Esophagus squamous epithelium (tissue), 5 donors: ENCODE measurements around the gene ARID5B. TPM values are rescaled to one million over a fixed set of nuclear protein-coding genes. Genes with fewer than 3 reads are reported as not detected.

Source experiments
- DNase-seq: peaks from one replicate; lab custom pipeline; 2025; lab: John Stamatoyannopoulos, UW
- H3K27ac ChIP-seq, 4 donors: fragments of 200-600 bp; sonication (generic); one replicate each; pipeline ENCODE4 v1.5.1; 2016 to 2019; ENCODE audit warnings: mild to moderate bottlenecking in 1 of 4
- H3K27me3 ChIP-seq, 4 donors: fragments of 200-600 bp; sonication (generic); 1 replicate in 3 of 4; 2 replicates in 1 of 4; pipeline versions ENCODE4 v1.5.1 to v1.6.0; 2017 to 2021; ENCODE audit warnings: antibody characterized with exemption in 1 of 4
- H3K36me3 ChIP-seq, 3 donors: fragments of 200-600 bp; sonication (generic); one replicate each; pipeline ENCODE4 v1.5.1; 2016 to 2019
- H3K4me1 ChIP-seq, 3 donors: fragments of 200-600 bp; sonication (generic); one replicate each; pipeline ENCODE4 v1.5.1; 2017 to 2019
- H3K4me3 ChIP-seq, 4 donors: fragments of 200-600 bp; sonication (generic); 1 replicate in 3 of 4; 2 replicates in 1 of 4; pipeline ENCODE4 v1.5.1; 2016 to 2019; ENCODE audit warnings: mild to moderate bottlenecking in 2 of 4, moderate library complexity in 1 of 4
- H3K9me3 ChIP-seq, 3 donors: fragments of 200-600 bp; sonication (generic); one replicate each; pipeline ENCODE4 v1.5.1; 2016 to 2019
- CTCF ChIP-seq, 6 experiments: fragments of 450-650 bp in 4 of 6; fragments of 200-600 bp in 2 of 6; sonication (generic) in 2 of 6; IDR thresholded peaks; one replicate each; pipeline ENCODE4 v1.5.1; 2016 to 2019; ENCODE audit warnings: antibody characterized with exemption in 6 of 6, mild to moderate bottlenecking in 4 of 6, moderate library complexity in 4 of 6
- POLR2A ChIP-seq, 4 donors: fragments of 450-650 bp; IDR thresholded peaks; one replicate each; pipeline ENCODE4 v1.6.1; 2017; ENCODE audit warnings: antibody characterized with exemption in 4 of 4, mild to moderate bottlenecking in 4 of 4, moderate library complexity in 3 of 4
- WGBS, 2 donors: methylation state at CpG; one replicate each; pipeline ENCODE4 v1.1.5; 2018; 5-methylcytosine and 5-hydroxymethylcytosine counted together
- intact Hi-C: fragments of 100-400 bp; cut with DNase I; formaldehyde crosslinking; loops from one replicate; pipeline ENCODE4 v1.15.0; 2022
- total RNA-seq, 4 donors: library from RNA; depleted of rRNA; stranded (reverse); fragments of >200 nt; gene quantifications; one replicate each; pipeline ENCODE4 v1.1.0, GENCODE V29; 2016
- donor health status: DM: yes; HTN: yes; CAD: no.

The ARID5B gene
- total RNA-seq, 4 donors from 2014 or later, result 18.0 to 38.1 (median 30.2) TPM

- H3K4me3 ChIP-seq, result peak overlapping the region in 3 of 4 donors; percentile 11 to 50 (median 22)
Measured at GRCh38 chr10:62045765-62046521, 144.4 kb downstream of the ARID5B start.

DNA sequence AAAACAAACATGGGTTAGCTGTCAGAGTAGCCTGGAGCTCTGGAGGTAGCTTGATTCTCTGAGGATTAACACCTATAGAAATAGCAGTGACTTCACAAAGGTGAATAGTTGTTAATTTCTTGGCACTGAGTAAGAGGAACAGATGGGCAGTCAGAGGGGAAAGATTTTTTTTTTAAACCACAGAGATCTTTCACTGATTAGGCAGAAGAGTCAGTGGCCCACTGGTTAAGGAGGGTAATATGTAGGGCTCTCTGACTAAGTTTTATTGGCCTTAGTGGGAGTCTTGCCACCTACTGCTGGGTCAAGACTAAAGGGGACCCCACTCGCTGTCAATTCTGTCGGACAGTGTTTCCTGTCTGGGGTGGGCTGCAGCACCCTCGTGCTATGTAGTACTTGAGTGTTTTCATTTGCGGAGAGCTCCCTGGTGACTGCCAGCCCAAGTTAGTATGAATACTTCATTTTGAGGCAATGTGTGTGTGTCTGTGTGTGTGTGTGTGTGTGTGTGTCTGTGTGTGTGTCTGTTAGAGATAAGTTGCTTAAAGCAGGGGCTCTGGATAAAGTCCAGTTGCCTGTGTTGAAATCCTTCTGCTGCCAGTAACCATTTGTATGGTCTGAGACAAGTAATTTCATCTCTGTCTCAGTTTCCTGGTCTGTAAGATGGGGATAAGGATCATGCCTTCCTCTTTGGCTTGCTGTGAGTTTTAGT is 145.2 kb downstream of the ARID5B start:
- Histone ChIP-seq H3K4me3 (peak overlapping the region in 1 of 4 donors; percentile 50), H3K36me3 (peaks cover 0 to 4% (median 0%) of the 10 kb centered on the region in 3 donors), H3K9me3 (no peaks in the 10 kb centered on the region), H3K4me1 (peaks cover 54 to 97% (median 55%) of the 10 kb centered on the region in 3 donors), H3K27ac (peak overlapping the region; percentile 86 to 97 (median 94)), H3K27me3 (no peaks in the 10 kb centered on the region)
- no peak for DNase-seq
- intact Hi-C loops, result no loop called here
- WGBS, 2 donors, result 40 to 56% methylated on average over 4 of the region's 4 CpGs
- no peak for TF ChIP-seq CTCF (IDR thresholded peaks at IDR 0.05)

More at GRCh38 chr10:62045765-62046521, 144.4 kb downstream of the ARID5B start:
- Histone ChIP-seq H3K4me1 (peaks cover 54 to 97% (median 58%) of the 10 kb centered on the region in 3 donors), H3K27me3 (no peaks in the 10 kb centered on the region), H3K9me3 (no peaks in the 10 kb centered on the region), H3K27ac (peak overlapping the region; percentile 86 to 97 (median 94)), H3K36me3 (no peaks in the 10 kb centered on the region)
- no peak for DNase-seq
- intact Hi-C loops, result no loop called here
- 13 to 14% methylated on average over 12 of the region's 12 CpGs for WGBS, 2 donors
- TF ChIP-seq CTCF (IDR thresholded peaks at IDR 0.05), result no peak
- TF ChIP-seq POLR2A (IDR thresholded peaks at IDR 0.05), result no peak

DNA sequence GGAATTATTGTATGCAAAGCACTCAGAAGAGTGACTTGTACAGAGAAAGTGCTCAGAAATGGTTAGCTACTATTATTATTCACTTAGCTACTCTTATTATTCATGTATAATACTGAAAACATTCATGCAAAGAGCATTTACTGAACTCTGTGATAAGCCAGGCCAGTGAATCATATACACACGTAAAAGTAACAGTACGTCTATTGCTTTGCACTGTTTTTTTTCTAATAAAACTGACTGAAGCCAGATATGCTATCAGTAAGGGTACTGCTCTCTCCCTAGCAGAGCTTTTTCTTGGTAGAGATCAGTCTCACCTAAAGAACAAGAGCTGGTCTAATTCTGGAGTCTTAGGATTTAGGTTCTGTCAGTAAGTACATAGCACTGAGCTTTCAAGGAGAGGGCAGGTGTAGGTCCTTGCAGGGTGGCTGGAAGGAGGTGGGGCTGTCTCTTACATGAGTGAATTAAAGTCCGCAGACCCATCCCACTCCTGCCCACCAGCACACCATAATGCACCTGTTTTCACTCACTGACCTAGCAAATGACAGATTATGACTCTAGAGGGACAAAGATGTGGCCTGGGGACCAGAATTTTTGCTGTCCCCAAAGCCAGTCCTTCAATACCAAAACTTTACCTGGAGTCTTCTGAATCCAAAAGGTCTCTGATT is 145.9 kb downstream of the ARID5B start:
- DNase-seq, result no peak
- intact Hi-C loops, result no loop called here
- Histone ChIP-seq H3K36me3 (peaks cover 0 to 11% (median 2%) of the 10 kb centered on the region in 3 donors), H3K4me1 (peaks cover 54 to 97% (median 55%) of the 10 kb centered on the region in 3 donors), H3K27me3 (no peaks in the 10 kb centered on the region), H3K9me3 (no peaks in the 10 kb centered on the region), H3K27ac (peak overlapping the region; percentile 86 to 97 (median 94)), H3K4me3 (peak overlapping the region in 1 of 4 donors; percentile 71)
- 43 to 45% methylated on average over 3 of the region's 3 CpGs for WGBS, 2 donors
- peak in 1 of 4 donors; percentile 5 for TF ChIP-seq POLR2A (IDR thresholded peaks at IDR 0.05)
- TF ChIP-seq CTCF (IDR thresholded peaks at IDR 0.05), result no peak

GRCh38 chr10:62047960-62048383 is 146.5 kb downstream of the ARID5B start:
- Histone ChIP-seq H3K4me1 (peaks cover 54 to 100% (median 55%) of the 10 kb centered on the region in 3 donors), H3K27ac (peak overlapping the region; percentile 86 to 97 (median 94)), H3K4me3 (peak overlapping the region in 1 of 4 donors; percentile 71), H3K36me3 (peaks cover 0 to 17% (median 5%) of the 10 kb centered on the region in 3 donors), H3K9me3 (no peaks in the 10 kb centered on the region), H3K27me3 (no peaks in the 10 kb centered on the region)
- intact Hi-C loops, result no loop called here
- WGBS, 2 donors, result 23 to 39% methylated on average over 2 of the region's 2 CpGs
- TF ChIP-seq POLR2A (IDR thresholded peaks at IDR 0.05) (no peak), CTCF (IDR thresholded peaks at IDR 0.05) (no peak)
- no peak for DNase-seq
